ENCODE results near the gene GTF2F2. TPM values are rescaled to one million over a fixed set of nuclear protein-coding genes. Genes with fewer than 3 reads are reported as not detected.
A peak's percentile ranks its signal among the peaks of the same experiment; 100 is the strongest.

The GTF2F2 gene
- polyA plus RNA-seq, 2 of the 4 experiments (the other 2 are of a cell fraction), result 21.0 to 30.0 TPM

DNA sequence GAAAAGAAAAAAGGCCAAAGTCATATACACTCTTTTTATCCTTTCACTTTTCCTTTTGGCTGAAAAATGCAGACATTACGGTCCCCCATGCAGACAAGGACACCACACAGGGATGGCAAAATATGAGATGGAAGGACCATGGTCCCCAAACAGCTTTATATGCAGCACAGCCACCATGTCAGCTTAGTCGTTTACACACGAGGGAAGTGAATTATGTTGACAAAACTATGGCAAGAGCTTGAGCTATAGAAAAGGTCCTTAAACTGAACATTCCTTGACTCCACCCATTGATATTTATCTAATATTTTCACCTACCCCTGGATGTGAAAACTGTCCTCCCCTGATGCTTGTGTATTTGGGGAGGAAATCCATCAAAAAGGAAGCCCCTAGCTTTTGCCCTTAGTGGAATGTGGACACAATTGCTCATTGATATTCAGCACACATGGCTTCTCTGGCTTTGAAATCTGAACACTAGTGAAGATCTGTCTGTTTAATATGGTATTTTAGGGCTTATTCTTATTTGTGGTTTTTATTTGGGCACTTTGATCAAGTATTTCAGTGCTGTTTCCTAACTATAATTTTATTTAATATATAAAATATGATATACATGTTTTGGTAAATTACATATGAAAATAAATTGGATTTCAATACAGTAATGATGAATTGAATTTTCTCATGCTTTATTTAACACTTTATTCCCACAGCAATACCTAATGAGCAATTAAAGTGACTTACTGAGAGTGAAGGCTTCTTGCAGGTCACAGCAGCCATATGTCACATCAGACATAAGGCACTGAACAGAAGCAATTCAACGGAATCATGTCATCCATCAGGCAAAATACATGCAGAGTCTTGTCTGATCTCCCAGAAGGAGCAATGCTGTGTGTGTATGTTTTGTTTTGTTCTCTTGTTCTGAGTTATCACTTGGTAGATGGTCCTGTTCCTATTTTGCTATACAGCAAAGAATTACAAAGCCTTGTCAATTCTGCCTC is 6.8 kb upstream of the GTF2F2 start (continued):
- TF ChIP-seq POLR2AphosphoS2 (conservative IDR thresholded peaks at IDR 0.05; ENCODE audit: low read length), result no peak

DNA sequence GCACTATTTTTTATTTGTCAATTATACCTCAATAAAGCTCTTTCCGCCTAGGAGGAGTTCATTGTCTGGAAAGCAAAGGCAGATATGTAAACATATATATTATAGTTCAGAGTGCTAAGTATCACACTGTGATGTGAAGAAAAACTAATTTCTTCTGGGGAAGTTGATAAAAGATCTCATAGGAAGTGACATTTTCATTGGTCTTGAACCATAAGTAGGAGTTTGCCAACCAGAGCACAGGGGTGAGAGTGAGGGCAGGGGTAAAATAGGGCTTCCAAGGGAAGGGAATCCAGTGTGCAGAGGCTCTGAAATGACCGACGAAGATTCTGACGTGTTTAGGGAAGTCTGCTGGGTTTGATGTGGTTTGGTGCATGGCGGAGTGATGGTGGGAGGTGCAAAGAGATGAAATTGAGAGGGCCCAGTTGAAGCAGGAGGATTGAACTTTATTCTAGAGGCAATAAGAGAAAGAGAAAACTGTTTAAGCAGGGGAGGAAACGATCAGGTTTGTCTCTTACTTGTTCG is 780 bp upstream of the GTF2F2 start:
- TF ChIP-seq POLR2A (IDR thresholded peaks at IDR 0.05; ENCODE audit: low read length), result no peak
- TF ChIP-seq PHF8 (IDR thresholded peaks at IDR 0.05; ENCODE audit: borderline replicate concordance, low read depth), result no peak
- TF ChIP-seq CHD4 (IDR thresholded peaks at IDR 0.05; ENCODE audit: borderline replicate concordance), result no peak
- TF ChIP-seq ESRRA (IDR thresholded peaks at IDR 0.05; ENCODE audit: borderline replicate concordance, low read length), result no peak
- no peak for TF ChIP-seq ZNF302 (CRISPR knock-in tag; IDR thresholded peaks at IDR 0.05)
- no peak for TF ChIP-seq FOSB (CRISPR knock-in tag; IDR thresholded peaks at IDR 0.05)
- no peak for TF ChIP-seq KDM1A (IDR thresholded peaks at IDR 0.05; ENCODE audit: low read depth)
- no peak for TF ChIP-seq RAD21 (conservative IDR thresholded peaks at IDR 0.05 in 1 of 2, IDR thresholded peaks at IDR 0.05 in 1 of 2)
- TF ChIP-seq EP300 (IDR thresholded peaks at IDR 0.05), result no peak
- TF ChIP-seq RNF2 (IDR thresholded peaks at IDR 0.05; ENCODE audit: borderline replicate concordance, low read depth), result no peak
- peak overlapping the region; percentile 91 to 93 for H3K27ac ChIP-seq
- FAIRE-seq (no peak), ATAC-seq (peak; percentile 10 to 36; a peak in 3 of 6 replicates), DNase-seq (ENCODE audit: low read depth in 1 of 2, low spot score in 1 of 2) (no peak)
- no peaks in the 10 kb centered on the region for H3K9me3 ChIP-seq
- peak overlapping the region; percentile 97 for H3K4me3 ChIP-seq
- POLR2A ChIA-PET, result interaction anchor here (0.6 to 0.8 kb wide), 2 partner anchors 15 to 47 kb away, joined by 3 to 4 read pairs; no protein-coding TSS in a partner anchor
- no peaks in the 10 kb centered on the region for H3K4me1 ChIP-seq
- CTCF ChIA-PET, result interaction anchor here (0.7 kb wide), 1 partner anchor 17 kb away, joined by 3 read pairs; no protein-coding TSS in a partner anchor
- 26% methylated on average over 7 of the region's 7 CpGs for WGBS (ENCODE audit: missing lambda C conversion rate)
- H3K4me2 ChIP-seq, result peak overlapping the region; percentile 86

DNA sequence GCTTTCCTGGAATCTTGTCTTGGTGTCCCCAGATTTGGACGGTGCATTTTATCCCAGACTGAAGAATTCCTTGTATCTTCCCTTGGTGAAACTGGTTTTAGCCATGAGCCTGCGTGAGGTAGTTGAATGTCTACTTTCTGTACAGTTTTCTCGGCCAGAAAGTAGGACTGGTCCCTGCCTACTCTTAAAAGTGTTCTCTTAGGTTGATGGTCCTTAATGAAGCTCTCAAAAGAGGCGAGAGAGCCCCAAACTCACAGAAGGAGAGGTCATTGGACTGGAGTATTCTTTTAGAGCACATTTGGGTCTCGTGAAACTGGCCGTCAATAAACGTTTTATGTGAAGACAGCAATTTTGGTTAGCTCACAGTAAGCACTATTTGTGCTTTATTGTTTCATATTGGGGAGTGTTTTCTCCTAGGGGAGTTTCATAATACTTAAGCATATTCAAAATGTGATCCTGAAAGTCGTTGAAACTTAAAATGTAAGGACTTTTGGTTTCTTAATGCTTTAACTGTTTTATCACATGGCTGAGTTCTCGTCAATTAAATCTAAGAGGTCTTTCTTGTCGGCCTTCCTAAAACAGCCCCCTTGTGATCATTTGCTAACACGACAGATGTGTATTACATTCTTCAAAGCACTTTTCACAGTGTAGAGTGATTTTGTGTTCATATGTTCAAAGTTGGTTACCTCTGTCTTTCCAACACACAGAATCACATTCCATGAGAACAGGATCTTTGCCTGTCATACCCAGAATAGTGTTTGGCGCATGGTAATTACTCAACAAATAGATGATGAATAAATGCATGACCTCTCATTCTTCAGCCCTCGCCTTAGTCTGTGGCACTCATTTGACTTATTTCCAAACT is 889 bp downstream of the GTF2F2 start:
- POLR2A ChIA-PET, result no interaction called here

More for the DNA sequence above, 889 bp downstream of the GTF2F2 start:
- TF ChIP-seq, protein P1, sequence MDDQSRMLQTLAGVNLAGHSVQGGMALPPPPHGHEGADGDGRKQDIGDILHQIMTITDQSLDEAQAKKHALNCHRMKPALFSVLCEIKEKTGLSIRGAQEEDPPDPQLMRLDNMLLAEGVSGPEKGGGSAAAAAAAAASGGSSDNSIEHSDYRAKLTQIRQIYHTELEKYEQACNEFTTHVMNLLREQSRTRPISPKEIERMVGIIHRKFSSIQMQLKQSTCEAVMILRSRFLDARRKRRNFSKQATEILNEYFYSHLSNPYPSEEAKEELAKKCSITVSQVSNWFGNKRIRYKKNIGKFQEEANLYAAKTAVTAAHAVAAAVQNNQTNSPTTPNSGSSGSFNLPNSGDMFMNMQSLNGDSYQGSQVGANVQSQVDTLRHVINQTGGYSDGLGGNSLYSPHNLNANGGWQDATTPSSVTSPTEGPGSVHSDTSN (IDR thresholded peaks at IDR 0.05), result no peak
- no peak for TF ChIP-seq RAD21 (conservative IDR thresholded peaks at IDR 0.05 in 1 of 2, IDR thresholded peaks at IDR 0.05 in 1 of 2)
- TF ChIP-seq, protein P2, sequence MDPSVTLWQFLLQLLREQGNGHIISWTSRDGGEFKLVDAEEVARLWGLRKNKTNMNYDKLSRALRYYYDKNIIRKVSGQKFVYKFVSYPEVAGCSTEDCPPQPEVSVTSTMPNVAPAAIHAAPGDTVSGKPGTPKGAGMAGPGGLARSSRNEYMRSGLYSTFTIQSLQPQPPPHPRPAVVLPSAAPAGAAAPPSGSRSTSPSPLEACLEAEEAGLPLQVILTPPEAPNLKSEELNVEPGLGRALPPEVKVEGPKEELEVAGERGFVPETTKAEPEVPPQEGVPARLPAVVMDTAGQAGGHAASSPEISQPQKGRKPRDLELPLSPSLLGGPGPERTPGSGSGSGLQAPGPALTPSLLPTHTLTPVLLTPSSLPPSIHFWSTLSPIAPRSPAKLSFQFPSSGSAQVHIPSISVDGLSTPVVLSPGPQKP (IDR thresholded peaks at IDR 0.05; ENCODE audit: low read depth, low read length), result no peak
- TF ChIP-seq KDM5A (IDR thresholded peaks at IDR 0.05), result no peak
- TF ChIP-seq ZNF302 (CRISPR knock-in tag; IDR thresholded peaks at IDR 0.05), result no peak
- no peak for TF ChIP-seq ESRRA (IDR thresholded peaks at IDR 0.05; ENCODE audit: borderline replicate concordance, low read length)
- no peak for TF ChIP-seq RNF2 (IDR thresholded peaks at IDR 0.05; ENCODE audit: borderline replicate concordance, low read depth)
- TF ChIP-seq JUN (IDR thresholded peaks at IDR 0.05), result no peak
- TF ChIP-seq EP300 (IDR thresholded peaks at IDR 0.05), result no peak
- no peak for TF ChIP-seq POLR2A (IDR thresholded peaks at IDR 0.05; ENCODE audit: low read length)
- Histone ChIP-seq H3K9me3 (no peaks in the 10 kb centered on the region), H3K4me3 (peak overlapping the region; percentile 97), H3K27ac (peak overlapping the region; percentile 91 to 93), H3K4me1 (no peaks in the 10 kb centered on the region), H3K4me2 (peak overlapping the region; percentile 86)
- CTCF ChIA-PET, result interaction anchor here (0.6 kb wide), 1 partner anchor 47 kb away, joined by 4 read pairs; no protein-coding TSS in a partner anchor
- 12% methylated on average over 13 of the region's 13 CpGs for WGBS (ENCODE audit: missing lambda C conversion rate)
- no peak for FAIRE-seq
- peak in 1 of 2 experiments; percentile 12 for DNase-seq (ENCODE audit: low read depth in 1 of 2, low spot score in 1 of 2)
- ATAC-seq, result peak in 1 of 2 experiments; percentile 37; a peak in 3 of 6 replicates

Data from A549 (cell line).